GM18907 (cell line): Measurements from ENCODE around the gene ZNF532.
"Not testable (repeated sequence)": the region's sequence is repeated elsewhere in the genome, so short reads cannot be mapped to it uniquely, and the experiment has no call there.

Experiments used
- ATAC-seq: cut with Tn5 transposase; IDR thresholded peaks from one replicate; pipeline ENCODE4 v1.9.1; 2021; ENCODE audit warnings: mild to moderate bottlenecking, moderate library complexity; ENCODE audit not compliant: unreplicated experiment

ZNF532 gene

GRCh38 chr18:58847383-58848071 lies 17.1 kb upstream of the ZNF532 start:
- ATAC-seq, result no peak

GRCh38 chr18:58848685-58849084 lies 16.0 kb upstream of the ZNF532 start:
- ATAC-seq, result no peak

GRCh38 chr18:58850786-58851469 lies 13.7 kb upstream of the ZNF532 start:
- ATAC-seq, result no peak

- no peak for ATAC-seq
Observed at GRCh38 chr18:58851856-58852255, 12.8 kb upstream of the ZNF532 start.

- ATAC-seq, result no peak
Observed at GRCh38 chr18:58852629-58853028, 12.0 kb upstream of the ZNF532 start.

GRCh38 chr18:58853561-58853960 lies 11.1 kb upstream of the ZNF532 start:
- no peak for ATAC-seq

GRCh38 chr18:58855521-58855920 lies 9.2 kb upstream of the ZNF532 start:
- not testable (repeated sequence) for ATAC-seq

GRCh38 chr18:58856881-58857280 lies 7.8 kb upstream of the ZNF532 start:
- no peak for ATAC-seq

- no peak for ATAC-seq
Observed at GRCh38 chr18:58858591-58859468, 5.8 kb upstream of the ZNF532 start.

- ATAC-seq, result no peak
Observed at GRCh38 chr18:58859907-58860306, 4.8 kb upstream of the ZNF532 start.

GRCh38 chr18:58860747-58861231 lies 3.9 kb upstream of the ZNF532 start:
- ATAC-seq, result no peak

GRCh38 chr18:58861353-58861752 lies 3.3 kb upstream of the ZNF532 start:
- ATAC-seq, result no peak

GRCh38 chr18:58861861-58862301 lies 2.8 kb upstream of the ZNF532 start:
- no peak for ATAC-seq

- ATAC-seq, result no peak
Observed at GRCh38 chr18:58862356-58862755, 2.3 kb upstream of the ZNF532 start.

GRCh38 chr18:58862851-58863538 lies 1.7 kb upstream of the ZNF532 start:
- ATAC-seq, result peak; percentile 34

GRCh38 chr18:58863539-58864145 lies 1.0 kb upstream of the ZNF532 start:
- peak; percentile 44 for ATAC-seq

GRCh38 chr18:58865033-58865590 lies 435 bp downstream of the ZNF532 start:
- ATAC-seq, result no peak

- no peak for ATAC-seq
Observed at GRCh38 chr18:58865701-58866065, 1.0 kb downstream of the ZNF532 start.

- ATAC-seq, result no peak
Observed at GRCh38 chr18:58866066-58866772, 1.5 kb downstream of the ZNF532 start.

GRCh38 chr18:58866773-58867150 lies 2.1 kb downstream of the ZNF532 start:
- ATAC-seq, result no peak
